ENCODE measurements around the gene ABCA3. TPM values are rescaled to one million over a fixed set of nuclear protein-coding genes. Genes with fewer than 3 reads are reported as not detected.

The ABCA3 gene
- total RNA-seq, 1 experiment from 2014 or later = 3.5 TPM

DNA sequence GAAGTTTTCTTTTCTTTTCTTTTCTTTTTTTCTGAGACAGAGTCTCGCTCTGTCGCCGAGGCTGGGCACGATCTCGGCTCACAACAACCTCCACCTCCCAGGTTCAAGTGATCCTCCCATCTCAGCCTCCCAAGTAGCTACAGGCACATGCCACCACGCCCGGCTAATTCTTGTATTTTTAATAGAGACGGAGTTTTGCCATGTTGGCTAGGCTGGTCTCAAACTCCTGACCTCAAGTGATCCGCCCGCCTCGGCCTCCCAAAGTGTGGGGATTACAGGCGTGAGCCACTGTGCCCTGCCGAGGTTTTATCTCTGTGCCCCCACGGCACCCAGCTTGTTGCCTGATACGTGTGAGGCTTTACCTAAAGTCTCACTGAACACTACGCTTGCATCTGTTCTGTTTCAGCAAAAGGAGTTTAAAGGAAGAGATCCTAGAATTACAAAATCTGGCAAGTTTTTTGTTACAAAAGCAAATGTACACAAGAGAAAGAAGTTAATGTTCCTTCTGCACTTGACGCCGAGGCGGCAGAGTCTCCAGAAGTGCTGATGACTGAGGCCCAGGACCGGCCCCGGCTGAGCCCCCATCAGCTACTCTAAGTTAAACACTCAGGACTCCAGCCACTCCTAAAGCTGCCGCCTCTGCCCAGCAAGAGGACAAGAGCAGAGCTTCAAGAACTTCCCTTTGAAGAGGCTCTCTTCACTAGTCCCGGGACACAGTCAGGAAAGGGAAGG is 9.2 kb downstream of the ABCA3 start:
- ChIA-PET POLR2A (no interaction called here), CTCF (interaction anchor here (0.6 to 1.0 kb wide), 2 partner anchors 9 to 81 kb away, joined by 4 to 6 read pairs; partner anchors contain the start of gene ABCA3)
- Mint-ChIP-seq H3K27ac (ENCODE audit: low read depth, unreplicated experiment) (no peak overlapping the region), H3K9me3 (ENCODE audit: unreplicated experiment) (no peaks in the 10 kb centered on the region), H3K36me3 (ENCODE audit: insufficient read depth, unreplicated experiment) (no peaks in the 10 kb centered on the region), H3K4me1 (ENCODE audit: insufficient read depth, unreplicated experiment) (peaks cover 6% of the 10 kb centered on the region), H3K4me3 (ENCODE audit: unreplicated experiment) (no peak overlapping the region), H3K27me3 (ENCODE audit: insufficient read depth, unreplicated experiment) (peaks cover 27% of the 10 kb centered on the region)
- intact Hi-C loops (cut with micrococcal nuclease) = no loop called here
- no TSS peak for BruUV-seq (replicated peaks)
- no peak for DNase-seq (ENCODE audit: unreplicated experiment)
- TF ChIP-seq, protein P1, sequence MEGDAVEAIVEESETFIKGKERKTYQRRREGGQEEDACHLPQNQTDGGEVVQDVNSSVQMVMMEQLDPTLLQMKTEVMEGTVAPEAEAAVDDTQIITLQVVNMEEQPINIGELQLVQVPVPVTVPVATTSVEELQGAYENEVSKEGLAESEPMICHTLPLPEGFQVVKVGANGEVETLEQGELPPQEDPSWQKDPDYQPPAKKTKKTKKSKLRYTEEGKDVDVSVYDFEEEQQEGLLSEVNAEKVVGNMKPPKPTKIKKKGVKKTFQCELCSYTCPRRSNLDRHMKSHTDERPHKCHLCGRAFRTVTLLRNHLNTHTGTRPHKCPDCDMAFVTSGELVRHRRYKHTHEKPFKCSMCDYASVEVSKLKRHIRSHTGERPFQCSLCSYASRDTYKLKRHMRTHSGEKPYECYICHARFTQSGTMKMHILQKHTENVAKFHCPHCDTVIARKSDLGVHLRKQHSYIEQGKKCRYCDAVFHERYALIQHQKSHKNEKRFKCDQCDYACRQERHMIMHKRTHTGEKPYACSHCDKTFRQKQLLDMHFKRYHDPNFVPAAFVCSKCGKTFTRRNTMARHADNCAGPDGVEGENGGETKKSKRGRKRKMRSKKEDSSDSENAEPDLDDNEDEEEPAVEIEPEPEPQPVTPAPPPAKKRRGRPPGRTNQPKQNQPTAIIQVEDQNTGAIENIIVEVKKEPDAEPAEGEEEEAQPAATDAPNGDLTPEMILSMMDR (IDR thresholded peaks at IDR 0.05; ENCODE audit: unreplicated experiment) = no peak

DNA sequence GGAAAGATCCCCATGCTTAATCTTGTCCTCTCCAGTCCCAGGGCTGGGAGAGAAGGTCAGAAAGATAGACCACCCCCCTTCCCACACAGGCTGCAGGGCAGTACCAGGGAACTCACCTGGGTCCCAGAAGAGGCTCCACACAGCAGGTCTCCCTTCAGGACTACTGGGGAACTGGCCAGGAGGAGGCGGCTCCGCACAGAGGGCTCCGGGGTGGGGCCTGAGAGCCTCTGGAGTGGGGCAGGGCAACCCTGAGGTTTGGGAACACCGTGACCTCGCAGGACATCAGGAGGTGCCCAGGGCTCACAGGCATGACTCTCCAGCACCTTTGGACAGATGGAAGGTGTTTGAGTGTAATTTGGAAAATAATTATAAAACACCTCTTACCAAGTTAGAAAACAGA is 11.0 kb downstream of the ABCA3 start:
- peaks cover 27% of the 10 kb centered on the region for H3K27me3 Mint-ChIP-seq (ENCODE audit: insufficient read depth, unreplicated experiment)
- H3K27ac Mint-ChIP-seq (ENCODE audit: low read depth, unreplicated experiment) = no peak overlapping the region
- peaks cover 6% of the 10 kb centered on the region for H3K4me1 Mint-ChIP-seq (ENCODE audit: insufficient read depth, unreplicated experiment)
- H3K4me3 Mint-ChIP-seq (ENCODE audit: unreplicated experiment) = no peak overlapping the region
- no TSS peak for BruUV-seq (replicated peaks)
- no peaks in the 10 kb centered on the region for H3K36me3 Mint-ChIP-seq (ENCODE audit: insufficient read depth, unreplicated experiment)
- TF ChIP-seq, protein P1 (IDR thresholded peaks at IDR 0.05; ENCODE audit: unreplicated experiment) = no peak
- intact Hi-C loops (cut with micrococcal nuclease) = no loop called here
- POLR2A ChIA-PET = no interaction called here
- H3K9me3 Mint-ChIP-seq (ENCODE audit: unreplicated experiment) = no peaks in the 10 kb centered on the region
- CTCF ChIA-PET = interaction anchor here (1.1 kb wide), 1 partner anchor 172 kb away, joined by 3 read pairs; no protein-coding TSS in a partner anchor
- DNase-seq (ENCODE audit: unreplicated experiment) = no peak

DNA sequence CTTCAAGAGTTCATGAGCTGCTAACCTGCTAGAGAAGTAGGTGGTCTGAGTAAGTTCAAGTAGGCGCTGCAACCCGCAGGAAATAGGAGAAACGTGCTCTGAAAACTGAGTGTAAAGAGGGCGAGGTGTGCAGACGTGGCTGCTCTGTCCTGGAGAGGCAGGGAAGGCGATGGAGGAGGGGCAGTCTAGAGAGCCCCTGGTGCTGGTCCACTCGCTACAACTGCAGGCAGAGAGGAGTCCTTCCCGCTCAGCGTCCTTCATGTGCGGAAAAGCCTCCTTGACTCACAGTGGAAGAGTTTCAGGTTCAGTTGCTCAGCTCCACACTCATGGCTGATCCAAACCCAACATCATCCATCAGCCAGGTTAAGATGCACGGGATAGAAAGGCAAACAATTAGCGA is 12.1 kb downstream of the ABCA3 start:
- no TSS peak for BruUV-seq (replicated peaks)
- CTCF ChIA-PET = interaction anchor here (0.7 to 1.1 kb wide), 2 partner anchors 10 to 173 kb away, joined by 3 read pairs; no protein-coding TSS in a partner anchor
- H3K27ac Mint-ChIP-seq (ENCODE audit: low read depth, unreplicated experiment) = no peak overlapping the region
- H3K4me3 Mint-ChIP-seq (ENCODE audit: unreplicated experiment) = no peak overlapping the region
- H3K27me3 Mint-ChIP-seq (ENCODE audit: insufficient read depth, unreplicated experiment) = peaks cover 27% of the 10 kb centered on the region
- no peaks in the 10 kb centered on the region for H3K9me3 Mint-ChIP-seq (ENCODE audit: unreplicated experiment)
- intact Hi-C loops (cut with micrococcal nuclease) = no loop called here
- no peaks in the 10 kb centered on the region for H3K4me1 Mint-ChIP-seq (ENCODE audit: insufficient read depth, unreplicated experiment)
- POLR2A ChIA-PET = interaction anchor here (0.6 kb wide), 1 partner anchor 21 kb away, joined by 3 read pairs; no protein-coding TSS in a partner anchor
- no peak for DNase-seq (ENCODE audit: unreplicated experiment)
- TF ChIP-seq, protein P1 (IDR thresholded peaks at IDR 0.05; ENCODE audit: unreplicated experiment) = no peak
- no peaks in the 10 kb centered on the region for H3K36me3 Mint-ChIP-seq (ENCODE audit: insufficient read depth, unreplicated experiment)

DNA sequence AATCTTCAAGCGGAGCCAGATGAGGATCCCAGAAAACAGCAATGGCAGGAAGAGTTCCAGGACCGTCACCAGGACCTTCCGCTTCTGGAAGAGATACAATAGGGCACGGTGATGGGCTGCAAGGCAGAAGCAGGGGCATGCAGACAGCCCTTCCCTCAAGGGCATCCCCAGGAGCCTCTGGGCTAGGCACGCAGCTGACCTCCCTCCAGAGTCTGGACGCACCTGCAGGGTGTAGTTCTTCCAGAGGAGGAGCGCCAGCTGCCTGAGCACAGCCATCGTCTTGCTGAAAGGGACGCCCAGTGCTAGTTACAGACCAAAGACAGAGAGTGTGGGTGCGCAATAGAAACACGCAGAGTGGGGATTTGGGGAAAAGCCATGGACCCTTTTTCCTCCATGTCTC is 14.3 kb downstream of the ABCA3 start:
- TF ChIP-seq, protein P1 (IDR thresholded peaks at IDR 0.05; ENCODE audit: unreplicated experiment) = no peak
- peaks cover 7% of the 10 kb centered on the region for H3K27me3 Mint-ChIP-seq (ENCODE audit: insufficient read depth, unreplicated experiment)

More for the DNA sequence above, 14.3 kb downstream of the ABCA3 start:
- DNase-seq (ENCODE audit: unreplicated experiment) = no peak
- no peaks in the 10 kb centered on the region for H3K36me3 Mint-ChIP-seq (ENCODE audit: insufficient read depth, unreplicated experiment)
- no peaks in the 10 kb centered on the region for H3K9me3 Mint-ChIP-seq (ENCODE audit: unreplicated experiment)
- no peak overlapping the region for H3K4me3 Mint-ChIP-seq (ENCODE audit: unreplicated experiment)
- no peak overlapping the region for H3K27ac Mint-ChIP-seq (ENCODE audit: low read depth, unreplicated experiment)
- intact Hi-C loops (cut with micrococcal nuclease) = no loop called here
- no peaks in the 10 kb centered on the region for H3K4me1 Mint-ChIP-seq (ENCODE audit: insufficient read depth, unreplicated experiment)
- ChIA-PET CTCF (interaction anchor here (0.6 kb wide), 1 partner anchor 12 kb away, joined by 3 read pairs; no protein-coding TSS in a partner anchor), POLR2A (no interaction called here)
- BruUV-seq (replicated peaks) = no TSS peak

Measured in MCF 10A (cell line).